Suprapubic skin (tissue), 4 donors: ENCODE measurements around the gene ITGA1. TPM values are rescaled to one million over a fixed set of nuclear protein-coding genes. Genes with fewer than 3 reads are reported as not detected.

ENCODE experiments used
- DNase-seq, 2 donors: peaks; one replicate each; pipeline ENCODE4 v3.0.0-alpha.2; 2019; ENCODE audit warnings: low spot score in 2 of 2
- H3K27ac ChIP-seq: fragments of 200-600 bp; sonication (generic); one replicate; pipeline ENCODE4 v1.5.1; 2019
- H3K27me3 ChIP-seq: fragments of 200-600 bp; sonication (generic); one replicate; pipeline ENCODE4 v1.5.1; 2019
- H3K36me3 ChIP-seq: fragments of 200-600 bp; sonication (generic); one replicate; pipeline ENCODE4 v1.5.1; 2019
- H3K4me1 ChIP-seq: fragments of 200-600 bp; sonication (generic); one replicate; pipeline ENCODE4 v1.5.1; 2019
- H3K4me3 ChIP-seq: fragments of 200-600 bp; sonication (generic); one replicate; pipeline ENCODE4 v1.5.1; 2019; ENCODE audit warnings: mild to moderate bottlenecking
- H3K9me3 ChIP-seq: fragments of 200-600 bp; sonication (generic); one replicate; pipeline ENCODE4 v1.5.1; 2019
- EP300 ChIP-seq: sonication (generic); formaldehyde crosslinking; IDR thresholded peaks from one replicate; pipeline ENCODE4 v1.6.1; 2017; ENCODE audit warnings: antibody characterized with exemption
- POLR2A ChIP-seq, 2 donors: fragments of 450-650 bp; IDR thresholded peaks; one replicate each; pipeline ENCODE4 v1.6.1; 2017; ENCODE audit warnings: antibody characterized with exemption in 2 of 2, mild to moderate bottlenecking in 2 of 2, moderate library complexity in 2 of 2
- POLR2AphosphoS5 ChIP-seq, 3 donors: sonication (generic); formaldehyde crosslinking; IDR thresholded peaks; one replicate each; pipeline ENCODE4 v1.6.1; 2017; ENCODE audit warnings: antibody characterized with exemption in 3 of 3
- WGBS: methylation state at CpG from one replicate; pipeline ENCODE4 v1.1.5; 2018; 5-methylcytosine and 5-hydroxymethylcytosine counted together
- total RNA-seq, 4 donors: library from RNA; depleted of rRNA; stranded (reverse); fragments of >200 nt; gene quantifications; one replicate each; pipeline ENCODE4 v1.1.0, GENCODE V29; 2016
- TF ChIP-seq, protein P1 (sequence below), 2 donors: fragments of 200-600 bp in 1 of 2; fragments of 450-650 bp in 1 of 2; sonication (generic) in 1 of 2; IDR thresholded peaks; one replicate each; pipeline ENCODE4 v1.5.1; 2016 to 2019; ENCODE audit warnings: antibody characterized with exemption in 2 of 2, mild to moderate bottlenecking in 1 of 2, moderate library complexity in 1 of 2

ITGA1 gene
- total RNA-seq, 4 donors from 2014 or later: 2.4 to 9.8 (median 5.9) TPM

DNA sequence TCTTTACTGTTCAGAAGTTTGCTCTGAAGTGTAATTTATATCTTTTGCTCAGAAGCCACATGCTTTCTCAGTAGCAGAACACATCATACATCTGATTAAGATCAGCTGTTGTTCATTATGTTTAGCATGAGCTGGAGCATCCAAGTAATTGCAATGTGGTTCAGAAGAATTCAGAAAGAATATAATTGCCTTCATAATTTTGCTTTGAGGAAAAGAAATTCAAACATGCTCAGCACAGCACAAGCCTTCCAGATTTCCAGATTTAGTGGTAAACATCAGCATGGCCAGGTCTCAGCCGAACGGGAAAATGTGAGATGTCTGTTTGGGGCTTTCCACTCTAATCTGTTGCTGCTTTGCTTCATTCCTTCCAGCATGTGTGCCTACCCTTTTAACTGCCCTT is 65.9 kb downstream of the ITGA1 start:
- Histone ChIP-seq H3K27me3 (no peaks in the 10 kb centered on the region), H3K4me1 (no peaks in the 10 kb centered on the region), H3K4me3 (no peak overlapping the region), H3K36me3 (no peaks in the 10 kb centered on the region), H3K9me3 (no peaks in the 10 kb centered on the region), H3K27ac (no peak overlapping the region)
- no peak for TF ChIP-seq POLR2AphosphoS5 (IDR thresholded peaks at IDR 0.05)
- TF ChIP-seq EP300: no peak
- TF ChIP-seq, protein P1, sequence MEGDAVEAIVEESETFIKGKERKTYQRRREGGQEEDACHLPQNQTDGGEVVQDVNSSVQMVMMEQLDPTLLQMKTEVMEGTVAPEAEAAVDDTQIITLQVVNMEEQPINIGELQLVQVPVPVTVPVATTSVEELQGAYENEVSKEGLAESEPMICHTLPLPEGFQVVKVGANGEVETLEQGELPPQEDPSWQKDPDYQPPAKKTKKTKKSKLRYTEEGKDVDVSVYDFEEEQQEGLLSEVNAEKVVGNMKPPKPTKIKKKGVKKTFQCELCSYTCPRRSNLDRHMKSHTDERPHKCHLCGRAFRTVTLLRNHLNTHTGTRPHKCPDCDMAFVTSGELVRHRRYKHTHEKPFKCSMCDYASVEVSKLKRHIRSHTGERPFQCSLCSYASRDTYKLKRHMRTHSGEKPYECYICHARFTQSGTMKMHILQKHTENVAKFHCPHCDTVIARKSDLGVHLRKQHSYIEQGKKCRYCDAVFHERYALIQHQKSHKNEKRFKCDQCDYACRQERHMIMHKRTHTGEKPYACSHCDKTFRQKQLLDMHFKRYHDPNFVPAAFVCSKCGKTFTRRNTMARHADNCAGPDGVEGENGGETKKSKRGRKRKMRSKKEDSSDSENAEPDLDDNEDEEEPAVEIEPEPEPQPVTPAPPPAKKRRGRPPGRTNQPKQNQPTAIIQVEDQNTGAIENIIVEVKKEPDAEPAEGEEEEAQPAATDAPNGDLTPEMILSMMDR (IDR thresholded peaks at IDR 0.05): no peak
- no peak for TF ChIP-seq POLR2A (IDR thresholded peaks at IDR 0.05)
- DNase-seq: no peak
- 42% methylated on average over 2 of the region's 2 CpGs for WGBS

DNA sequence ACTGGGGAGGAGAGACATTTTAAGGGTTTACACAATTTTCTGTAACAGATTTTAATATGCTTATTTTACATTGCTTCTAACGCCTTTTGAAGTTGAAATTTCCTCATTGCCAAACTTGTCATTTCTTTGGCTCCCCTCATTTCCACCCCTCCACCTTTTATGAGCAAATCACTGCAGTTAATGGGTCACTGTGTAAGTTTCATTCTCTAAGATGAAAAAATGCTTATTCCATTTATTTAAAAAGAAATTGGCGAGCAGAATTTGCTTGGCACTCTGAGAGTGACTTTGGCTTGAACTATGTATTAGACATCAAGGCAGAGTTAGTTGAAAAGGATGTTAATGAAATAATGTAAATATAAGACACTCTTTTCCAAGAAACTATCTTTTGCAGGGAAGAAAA is 66.6 kb downstream of the ITGA1 start:
- no peak overlapping the region for H3K27ac ChIP-seq
- DNase-seq: no peak
- no peaks in the 10 kb centered on the region for H3K27me3 ChIP-seq
- H3K4me1 ChIP-seq: no peaks in the 10 kb centered on the region
- no peak overlapping the region for H3K4me3 ChIP-seq
- no peaks in the 10 kb centered on the region for H3K36me3 ChIP-seq
- TF ChIP-seq POLR2AphosphoS5 (IDR thresholded peaks at IDR 0.05): no peak
- TF ChIP-seq POLR2A (IDR thresholded peaks at IDR 0.05): no peak
- no peak for TF ChIP-seq EP300
- TF ChIP-seq, protein P1 (IDR thresholded peaks at IDR 0.05): no peak
- WGBS: 56% methylated on average over 2 of the region's 2 CpGs
- no peaks in the 10 kb centered on the region for H3K9me3 ChIP-seq

DNA sequence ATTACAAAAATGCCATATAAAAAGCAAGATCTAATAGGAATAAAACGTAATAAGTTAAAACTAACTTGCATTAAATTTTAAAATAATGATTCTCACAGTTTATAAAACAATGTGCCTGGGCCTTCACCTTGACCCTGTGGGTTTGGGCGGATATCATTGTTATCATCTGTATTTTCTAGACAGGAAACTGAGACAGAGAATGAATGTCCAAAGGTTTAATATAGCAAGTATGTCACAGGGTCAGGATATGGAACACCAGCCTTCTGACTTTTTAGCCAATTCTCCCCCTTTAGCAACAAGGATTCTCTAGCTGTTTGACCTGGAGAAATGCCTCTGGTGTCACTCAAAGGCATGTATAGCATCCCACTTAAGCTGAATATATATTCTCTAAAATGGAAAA is 67.2 kb downstream of the ITGA1 start:
- Histone ChIP-seq H3K4me3 (no peak overlapping the region), H3K27me3 (no peaks in the 10 kb centered on the region), H3K36me3 (no peaks in the 10 kb centered on the region), H3K27ac (no peak overlapping the region), H3K9me3 (no peaks in the 10 kb centered on the region), H3K4me1 (no peaks in the 10 kb centered on the region)
- 89% methylated on average over 2 of the region's 2 CpGs for WGBS
- no peak for DNase-seq
- TF ChIP-seq POLR2A (IDR thresholded peaks at IDR 0.05): no peak
- TF ChIP-seq EP300: no peak
- TF ChIP-seq, protein P1 (IDR thresholded peaks at IDR 0.05): no peak
- TF ChIP-seq POLR2AphosphoS5 (IDR thresholded peaks at IDR 0.05): no peak

DNA sequence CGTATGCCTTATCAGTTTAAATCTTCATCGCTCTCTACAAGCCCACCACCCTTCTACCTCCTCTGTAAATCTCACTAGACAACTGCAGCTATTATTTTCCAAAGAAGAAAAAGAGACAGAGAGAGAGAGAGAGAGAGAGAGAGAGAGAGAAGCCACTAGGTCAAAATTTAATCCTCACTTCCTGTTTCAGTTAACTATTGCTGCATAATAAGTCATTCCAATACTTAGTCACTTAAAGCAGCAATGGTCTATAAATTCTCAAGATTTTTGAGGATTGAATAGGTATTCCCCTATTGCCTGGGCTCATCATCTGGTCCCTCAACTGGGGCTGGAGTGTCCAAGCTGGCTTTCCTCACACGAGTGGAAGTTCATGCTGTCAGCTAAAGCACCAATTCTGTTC is 68.8 kb downstream of the ITGA1 start:
- H3K36me3 ChIP-seq: no peaks in the 10 kb centered on the region
- no peak overlapping the region for H3K4me3 ChIP-seq
- no peaks in the 10 kb centered on the region for H3K9me3 ChIP-seq
- no peak for DNase-seq
- H3K27ac ChIP-seq: no peak overlapping the region
- H3K4me1 ChIP-seq: no peaks in the 10 kb centered on the region
- no peaks in the 10 kb centered on the region for H3K27me3 ChIP-seq
- TF ChIP-seq POLR2AphosphoS5 (IDR thresholded peaks at IDR 0.05) (no peak), EP300 (no peak), POLR2A (IDR thresholded peaks at IDR 0.05) (no peak)
- TF ChIP-seq, protein P1 (IDR thresholded peaks at IDR 0.05): no peak
- WGBS: 84% methylated on average over 3 of the region's 3 CpGs

DNA sequence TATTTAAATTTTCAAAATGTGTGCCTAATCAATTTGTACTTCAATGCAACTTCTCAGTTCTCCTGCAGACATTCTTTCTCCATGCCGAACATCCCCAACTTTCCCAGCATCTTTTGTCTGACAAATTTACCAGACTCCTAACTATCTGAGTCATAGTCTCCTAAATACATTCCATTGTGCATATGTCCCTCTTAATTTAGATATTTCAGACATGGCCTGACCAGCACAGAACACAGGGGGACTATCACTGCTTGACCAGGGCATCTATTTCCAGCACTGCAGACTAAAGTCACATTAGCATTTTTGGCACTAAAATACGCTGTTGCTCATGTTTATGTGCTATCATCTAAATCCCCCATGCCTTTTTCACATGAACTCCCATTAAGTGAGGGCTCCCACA is 71.9 kb downstream of the ITGA1 start:
- H3K9me3 ChIP-seq: no peaks in the 10 kb centered on the region
- peaks cover 3% of the 10 kb centered on the region for H3K4me1 ChIP-seq
- H3K4me3 ChIP-seq: no peak overlapping the region
- no peaks in the 10 kb centered on the region for H3K36me3 ChIP-seq
- H3K27me3 ChIP-seq: no peaks in the 10 kb centered on the region
- 76% methylated on average over 2 of the region's 2 CpGs for WGBS
- TF ChIP-seq EP300 (no peak), POLR2A (IDR thresholded peaks at IDR 0.05) (no peak), POLR2AphosphoS5 (IDR thresholded peaks at IDR 0.05) (no peak)
- TF ChIP-seq, protein P1 (IDR thresholded peaks at IDR 0.05): no peak
- no peak overlapping the region for H3K27ac ChIP-seq
- DNase-seq: no peak
